Activated B cell treated with CpG ODN at 0.5 μM for 24 hours (primary cell): Measurements from ENCODE around the gene KLF13. TPM values are rescaled to one million over a fixed set of nuclear protein-coding genes. Genes with fewer than 3 reads are reported as not detected.

Source experiments
- ATAC-seq: fragments of 200-7000 bp; cut with Tn5 transposase; one replicate; pipeline ENCODE4 v1.10.0; 2021; ENCODE audit warnings: low read depth, mild to moderate bottlenecking, moderate library complexity
- CTCF ChIA-PET: fragments of 350-600 bp; sonication (Branson Sonifier 250); formaldehyde crosslinking; loops from one replicate; lab custom pipeline; 2021; ENCODE audit warnings: antibody characterized with exemption; lab: Charles Lee
- POLR2A ChIA-PET: fragments of 350-600 bp; sonication (Branson Sonifier 250); formaldehyde crosslinking; loops from one replicate; lab custom pipeline; 2021; ENCODE audit warnings: antibody characterized with exemption; lab: Charles Lee
- DNase-seq: peaks from one replicate; pipeline ENCODE4 v3.0.0; 2022
- H3K27ac Mint-ChIP-seq: one replicate; pipeline ENCODE4 v1.8.0; 2020; ENCODE audit warnings: mixed read lengths
- H3K27me3 Mint-ChIP-seq: one replicate; pipeline ENCODE4 v1.8.0; 2021; ENCODE audit warnings: mixed read lengths
- H3K36me3 Mint-ChIP-seq: one replicate; pipeline ENCODE4 v1.8.0; 2021; ENCODE audit warnings: low read depth, mixed read lengths
- H3K4me1 Mint-ChIP-seq: one replicate; pipeline ENCODE4 v1.8.0; 2021; ENCODE audit warnings: mixed read lengths
- H3K4me3 Mint-ChIP-seq: one replicate; pipeline ENCODE4 v1.8.0; 2020; ENCODE audit warnings: mild to moderate bottlenecking, mixed read lengths
- H3K9me3 Mint-ChIP-seq: one replicate; pipeline ENCODE4 v1.8.0; 2020; ENCODE audit warnings: mixed read lengths
- intact Hi-C: fragments of 100-400 bp; cut with micrococcal nuclease; formaldehyde crosslinking; loops from one replicate; pipeline ENCODE4 v1.15.1; 2024
- total RNA-seq: library from RNA; stranded (reverse); gene quantifications from 2 replicates; pipeline ENCODE4 v1.2.3, GENCODE V29; 2022
- TF ChIP-seq, protein P1 (sequence below): fragments of 200-600 bp; IDR thresholded peaks from one replicate; pipeline ENCODE4 v1.8.0; 2022; ENCODE audit warnings: antibody characterized with exemption, mild to moderate bottlenecking

Gene KLF13
- total RNA-seq, 1 donor from 2014 or later: 178 TPM

DNA sequence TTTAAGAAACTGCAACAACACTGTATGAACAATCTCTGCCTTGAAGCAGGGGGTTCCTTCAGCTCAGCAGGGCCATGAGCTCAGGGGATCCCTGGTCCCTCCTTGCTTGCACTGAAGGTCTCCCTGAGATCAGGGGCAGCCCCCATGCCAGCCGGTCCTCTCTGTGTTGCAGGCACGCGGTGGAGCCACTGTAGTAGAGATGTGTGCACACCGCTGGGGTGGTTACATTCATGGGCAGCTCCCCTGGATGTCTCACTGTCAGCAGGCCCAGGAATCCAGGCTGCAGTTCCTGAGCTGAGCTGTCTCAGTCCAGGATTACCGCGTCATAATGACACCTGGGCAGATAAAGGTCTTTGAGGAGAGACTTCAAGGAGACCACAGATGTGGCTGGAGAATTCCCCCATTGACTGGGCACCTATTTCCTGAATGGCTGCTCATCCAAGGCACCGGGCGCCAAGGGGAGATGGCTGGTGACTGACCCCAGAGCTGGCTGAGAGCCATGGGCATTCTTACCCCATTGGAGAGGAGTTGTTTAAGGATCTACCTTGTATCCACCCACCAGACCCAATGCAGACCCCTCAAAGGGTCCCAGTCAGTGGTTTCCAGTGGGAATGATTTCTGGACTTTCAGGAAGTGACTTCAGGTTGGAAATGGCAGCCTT, 10.4 kb upstream of the KLF13 start:
- H3K9me3 Mint-ChIP-seq: no peaks in the 10 kb centered on the region
- H3K27ac Mint-ChIP-seq: no peak overlapping the region
- CTCF ChIA-PET: interaction anchor here (0.9 to 1.1 kb wide), 3 partner anchors 13 to 102 kb away, joined by 3 read pairs; no protein-coding TSS in a partner anchor
- TF ChIP-seq, protein P1, sequence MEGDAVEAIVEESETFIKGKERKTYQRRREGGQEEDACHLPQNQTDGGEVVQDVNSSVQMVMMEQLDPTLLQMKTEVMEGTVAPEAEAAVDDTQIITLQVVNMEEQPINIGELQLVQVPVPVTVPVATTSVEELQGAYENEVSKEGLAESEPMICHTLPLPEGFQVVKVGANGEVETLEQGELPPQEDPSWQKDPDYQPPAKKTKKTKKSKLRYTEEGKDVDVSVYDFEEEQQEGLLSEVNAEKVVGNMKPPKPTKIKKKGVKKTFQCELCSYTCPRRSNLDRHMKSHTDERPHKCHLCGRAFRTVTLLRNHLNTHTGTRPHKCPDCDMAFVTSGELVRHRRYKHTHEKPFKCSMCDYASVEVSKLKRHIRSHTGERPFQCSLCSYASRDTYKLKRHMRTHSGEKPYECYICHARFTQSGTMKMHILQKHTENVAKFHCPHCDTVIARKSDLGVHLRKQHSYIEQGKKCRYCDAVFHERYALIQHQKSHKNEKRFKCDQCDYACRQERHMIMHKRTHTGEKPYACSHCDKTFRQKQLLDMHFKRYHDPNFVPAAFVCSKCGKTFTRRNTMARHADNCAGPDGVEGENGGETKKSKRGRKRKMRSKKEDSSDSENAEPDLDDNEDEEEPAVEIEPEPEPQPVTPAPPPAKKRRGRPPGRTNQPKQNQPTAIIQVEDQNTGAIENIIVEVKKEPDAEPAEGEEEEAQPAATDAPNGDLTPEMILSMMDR: no peak
- POLR2A ChIA-PET: interaction anchor here (0.8 to 1.5 kb wide), 6 partner anchors 9 to 88 kb away, joined by 3 to 6 read pairs (median 4); partner anchors contain the start of gene KLF13
- peaks cover 2% of the 10 kb centered on the region for H3K27me3 Mint-ChIP-seq
- intact Hi-C loops: no loop called here
- ATAC-seq (no peak), DNase-seq (no peak)
- peaks cover 15% of the 10 kb centered on the region for H3K4me1 Mint-ChIP-seq
- no peaks in the 10 kb centered on the region for H3K36me3 Mint-ChIP-seq
- no peak overlapping the region for H3K4me3 Mint-ChIP-seq

DNA sequence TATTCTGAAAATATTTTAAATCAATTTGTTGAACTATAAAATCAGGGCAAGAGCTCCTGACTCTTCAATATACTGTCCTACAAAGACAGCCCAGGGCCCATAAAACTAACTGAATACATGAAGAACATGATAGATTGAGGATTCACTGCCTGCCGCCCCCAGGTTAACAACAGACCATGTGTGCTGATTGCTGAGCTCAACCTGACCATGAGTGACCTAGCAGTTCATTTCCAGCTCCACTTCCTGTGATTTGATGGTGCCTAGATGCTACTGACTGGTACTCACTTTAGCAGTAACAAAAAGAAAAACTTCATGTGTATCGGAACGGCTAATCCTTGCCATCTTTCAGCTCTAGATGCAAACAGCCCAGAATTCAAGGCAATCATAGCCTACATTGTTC, 9.6 kb upstream of the KLF13 start:
- Mint-ChIP-seq H3K27me3 (no peaks in the 10 kb centered on the region), H3K4me1 (peaks cover 20% of the 10 kb centered on the region), H3K4me3 (no peak overlapping the region), H3K27ac (no peak overlapping the region), H3K9me3 (no peaks in the 10 kb centered on the region), H3K36me3 (no peaks in the 10 kb centered on the region)
- TF ChIP-seq, protein P1: no peak
- intact Hi-C loops: loop anchor here (1.0 kb wide), 1 partner anchor 8 kb away; no protein-coding TSS in a partner anchor
- ATAC-seq (no peak), DNase-seq (no peak)
- POLR2A ChIA-PET: interaction anchor here (0.6 to 1.5 kb wide), 6 partner anchors 8 to 89 kb away, joined by 3 to 5 read pairs (median 4); partner anchors contain the start of gene KLF13
- CTCF ChIA-PET: interaction anchor here (1.0 to 1.1 kb wide), 2 partner anchors 13 to 103 kb away, joined by 3 read pairs; no protein-coding TSS in a partner anchor

DNA sequence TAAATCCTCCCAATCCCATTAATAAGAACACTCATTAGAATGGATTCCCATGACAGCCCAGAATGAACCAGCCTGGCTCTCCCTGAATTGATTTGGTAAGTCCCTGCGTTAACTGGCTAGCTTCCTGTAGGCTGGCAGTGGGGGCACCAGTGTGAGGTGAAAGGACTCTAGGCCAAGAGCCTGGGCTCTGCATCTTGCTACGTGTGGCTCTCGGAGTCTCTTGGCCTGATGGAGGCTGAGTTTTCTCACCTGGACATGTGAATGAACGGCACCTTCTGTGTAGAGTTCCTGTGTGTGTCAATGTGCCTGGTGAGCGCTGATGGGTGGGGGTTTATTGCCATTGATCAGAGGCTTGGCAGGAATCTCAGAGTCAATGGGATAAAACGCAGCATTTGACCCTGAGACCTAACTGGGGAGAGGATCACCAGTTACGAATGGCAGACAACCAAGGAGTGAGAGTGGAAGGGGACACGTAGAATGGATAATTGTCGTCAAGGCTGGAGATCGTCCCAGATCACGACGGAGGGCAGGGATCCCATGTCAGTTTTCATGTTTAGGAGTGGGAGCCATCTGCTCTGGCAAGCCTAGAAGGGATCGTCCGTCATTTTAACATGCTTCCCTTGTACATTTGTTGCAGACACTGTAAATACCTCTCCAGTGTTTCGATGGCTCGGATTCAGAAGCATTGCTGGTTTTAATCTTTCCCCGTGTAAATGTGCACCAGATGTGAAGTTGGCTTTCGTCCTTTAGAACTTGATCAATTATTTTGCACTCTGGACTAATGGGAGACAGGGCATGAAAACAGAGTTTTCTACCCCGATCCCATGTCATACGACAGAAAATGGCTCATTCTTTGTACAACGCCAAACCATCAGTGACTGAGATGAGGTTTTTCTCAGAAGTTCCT, 9.0 kb upstream of the KLF13 start:
- ATAC-seq (no peak), DNase-seq (no peak)
- CTCF ChIA-PET: no interaction called here
- H3K4me3 Mint-ChIP-seq: no peak overlapping the region
- POLR2A ChIA-PET: interaction anchor here (0.6 to 1.5 kb wide), 4 partner anchors 8 to 90 kb away, joined by 3 to 5 read pairs (median 4); partner anchors contain the start of gene KLF13
- TF ChIP-seq, protein P1: no peak
- intact Hi-C loops: loop anchor here (1.0 kb wide), 1 partner anchor 8 kb away; no protein-coding TSS in a partner anchor
- H3K27me3 Mint-ChIP-seq: no peaks in the 10 kb centered on the region
- H3K4me1 Mint-ChIP-seq: peaks cover 21% of the 10 kb centered on the region
- no peaks in the 10 kb centered on the region for H3K36me3 Mint-ChIP-seq
- no peak overlapping the region for H3K27ac Mint-ChIP-seq
- H3K9me3 Mint-ChIP-seq: no peaks in the 10 kb centered on the region

DNA sequence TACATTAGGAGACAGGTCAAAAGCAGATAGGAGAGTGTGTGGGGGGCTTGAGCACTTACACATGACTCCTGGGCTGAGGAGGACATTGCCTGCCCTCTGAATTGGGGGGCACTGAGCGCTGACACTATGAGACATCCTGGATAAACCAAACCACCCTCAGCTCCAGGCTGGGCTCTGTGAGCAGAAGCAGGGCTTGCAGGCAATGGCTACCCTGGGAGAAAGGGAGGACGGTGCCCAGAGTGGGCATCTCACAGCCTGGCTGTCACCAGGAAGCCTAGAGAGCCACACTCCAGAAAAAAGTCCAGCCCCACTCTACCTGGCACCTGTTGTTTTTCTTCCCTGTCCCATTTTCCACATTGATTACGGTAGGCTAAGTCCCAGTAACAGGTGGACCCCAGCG, 8.2 kb upstream of the KLF13 start:
- no peak overlapping the region for H3K4me3 Mint-ChIP-seq
- intact Hi-C loops: no loop called here
- no peaks in the 10 kb centered on the region for H3K36me3 Mint-ChIP-seq
- H3K9me3 Mint-ChIP-seq: no peaks in the 10 kb centered on the region
- H3K4me1 Mint-ChIP-seq: peaks cover 29% of the 10 kb centered on the region
- TF ChIP-seq, protein P1: no peak
- ChIA-PET CTCF (no interaction called here), POLR2A (interaction anchor here (0.6 kb wide), 1 partner anchor 138 kb away, joined by 4 read pairs; no protein-coding TSS in a partner anchor)
- no peaks in the 10 kb centered on the region for H3K27me3 Mint-ChIP-seq
- DNase-seq (no peak), ATAC-seq (no peak)
- H3K27ac Mint-ChIP-seq: no peak overlapping the region
